Stimulated activated CD8-positive, alpha-beta memory T cell treated with anti-CD3 and anti-CD28 coated beads, Interleukin-12 subunit alpha, Interleukin-12 subunit beta, amount 100 ng/mL, for 1 hour (primary cell): ENCODE measurements around the gene FIGN.

Source experiments
- DNase-seq: peaks from one replicate; pipeline ENCODE4 v3.0.0-alpha.2; 2020; ENCODE audit warnings: low read depth

Gene FIGN

GRCh38 chr2:163558251-163559021, 177.4 kb downstream of the FIGN start:
- no peak for DNase-seq

DNA sequence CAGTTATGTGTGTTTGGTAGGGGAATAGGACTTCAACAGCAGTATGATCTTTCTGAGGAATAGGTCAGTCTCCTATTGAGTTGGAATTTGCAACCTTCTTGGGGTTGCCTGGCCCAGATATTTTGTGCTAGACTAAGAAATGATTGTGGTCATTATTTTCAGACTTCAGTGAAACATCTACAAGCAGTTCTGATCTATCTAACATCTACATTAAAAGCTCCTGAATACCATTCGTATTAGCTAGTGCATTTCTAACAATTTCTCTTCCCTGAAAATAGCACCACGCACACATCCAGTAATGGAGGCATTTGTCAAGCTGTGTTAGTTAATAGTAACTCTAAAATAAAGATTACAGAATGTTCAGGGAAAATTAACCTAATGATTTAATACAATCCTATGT, 179.3 kb downstream of the FIGN start:
- DNase-seq = no peak

DNA sequence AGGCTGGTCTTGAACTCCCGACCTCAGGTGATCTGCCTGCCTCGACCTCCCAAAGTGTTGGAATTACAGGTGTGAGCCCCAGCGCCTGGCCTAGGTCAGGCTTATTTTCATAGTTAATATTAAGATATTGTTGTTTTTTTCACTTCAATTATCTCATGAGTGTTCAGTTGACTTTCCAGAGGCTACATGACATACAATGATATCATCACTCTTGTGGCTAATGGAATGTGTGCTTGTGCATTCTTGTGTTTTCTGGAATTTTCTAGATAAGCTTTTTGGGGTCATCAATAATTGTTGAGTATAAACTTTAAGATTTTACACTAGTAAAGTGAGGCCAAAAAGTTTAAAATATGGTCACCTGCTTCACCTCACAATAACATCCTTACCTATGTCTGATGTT, 180.9 kb downstream of the FIGN start:
- DNase-seq = no peak

- no peak for DNase-seq
These were observed 182.2 kb downstream of the FIGN start for GRCh38 chr2:163553601-163554000.

GRCh38 chr2:163552758-163553157, 183.1 kb downstream of the FIGN start:
- no peak for DNase-seq

DNA sequence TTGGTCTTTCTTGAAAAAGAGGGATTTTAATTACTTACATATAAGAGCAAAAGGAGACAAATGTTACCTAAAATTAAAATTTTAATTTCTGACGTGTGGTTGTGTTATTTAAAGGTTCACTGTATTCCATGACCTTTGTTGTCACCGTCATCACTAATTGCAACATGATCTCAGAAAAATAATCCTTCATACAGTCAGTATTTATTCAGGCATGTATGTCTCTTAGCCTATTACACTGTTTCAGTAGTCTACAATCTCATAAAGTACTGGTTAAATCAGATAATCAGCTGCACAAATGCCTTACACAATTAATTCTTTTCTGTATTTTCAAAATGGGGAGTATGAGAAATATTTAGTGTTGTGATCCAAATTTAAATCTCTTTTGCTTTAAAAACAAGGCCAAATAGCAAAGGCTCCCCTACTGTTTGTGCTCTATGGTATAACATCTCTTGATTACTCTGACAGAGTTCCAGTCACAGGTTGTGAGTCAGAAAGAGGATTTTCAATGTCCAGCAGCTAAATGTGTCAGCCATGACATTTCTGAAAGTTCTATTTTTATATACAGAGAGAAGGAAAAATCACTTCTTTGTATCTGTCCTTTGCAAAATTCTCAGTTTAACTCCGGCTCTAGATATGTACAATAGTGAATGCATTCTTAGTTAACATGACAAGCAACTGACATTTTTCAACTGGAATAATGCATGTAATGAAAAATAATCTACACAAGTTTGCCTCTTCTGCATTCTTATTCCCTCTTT, 184.0 kb downstream of the FIGN start:
- DNase-seq = no peak

DNA sequence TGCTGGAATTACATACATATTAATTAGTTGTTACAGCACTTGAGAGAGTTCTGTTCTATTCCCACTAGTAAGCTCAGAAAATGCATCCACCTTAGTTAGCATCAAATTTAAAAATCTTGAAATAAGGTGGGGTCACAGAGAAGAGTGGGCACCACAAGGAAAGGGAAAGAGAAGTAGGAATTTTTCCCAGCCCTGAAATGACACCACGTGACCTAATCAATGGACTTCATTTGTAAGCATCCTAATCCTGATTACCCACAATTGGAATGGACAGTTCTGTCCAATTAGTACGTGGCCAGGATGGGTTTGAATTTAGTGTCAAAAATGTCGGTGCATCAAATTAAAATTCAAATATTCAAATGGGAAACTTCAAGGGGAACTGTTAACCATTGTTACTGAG, 186.8 kb downstream of the FIGN start:
- DNase-seq = no peak
